IPS DF 6.9 (cell line): ENCODE data around the gene NOL4L.
A peak's percentile ranks its signal among the peaks of the same experiment; 100 is the strongest.

Experiments used
- DNase-seq: peaks from one replicate; pipeline ENCODE4 v3.0.0-alpha.2; 2013; ENCODE audit warnings: low read depth, low spot score
- H3K27ac ChIP-seq: one replicate; pipeline ENCODE4 v1.5.1; 2013; ENCODE audit warnings: low read length, control low read depth
- H3K27me3 ChIP-seq: 2 replicates; pipeline ENCODE4 v1.6.1; 2013; ENCODE audit warnings: mild to moderate bottlenecking, low read length; ENCODE audit not compliant: control insufficient read depth, insufficient read depth
- H3K36me3 ChIP-seq: 2 replicates; pipeline ENCODE4 v1.6.1; 2013; ENCODE audit warnings: low read length; ENCODE audit not compliant: control insufficient read depth, insufficient read depth
- H3K4me1 ChIP-seq: 2 replicates; pipeline ENCODE4 v1.6.1; 2013; ENCODE audit warnings: low read length; ENCODE audit not compliant: control insufficient read depth, insufficient read depth
- H3K4me3 ChIP-seq: 2 replicates; pipeline ENCODE4 v1.5.1; 2013; ENCODE audit warnings: mild to moderate bottlenecking, low read length
- H3K9me3 ChIP-seq: 2 replicates; pipeline ENCODE4 v1.6.1; 2013; ENCODE audit warnings: low read length, inconsistent platforms; ENCODE audit not compliant: control insufficient read depth, insufficient read depth
- WGBS: extraction: QIAGEN DNeasy Blood & Tissue Kit; methylation state at CpG from one replicate; pipeline ENCODE4 v1.1.7; 2013; ENCODE audit warnings: mixed read lengths, missing lambda C conversion rate; ENCODE audit not compliant: insufficient read length, insufficient coverage; 5-methylcytosine and 5-hydroxymethylcytosine counted together

The NOL4L gene

DNA sequence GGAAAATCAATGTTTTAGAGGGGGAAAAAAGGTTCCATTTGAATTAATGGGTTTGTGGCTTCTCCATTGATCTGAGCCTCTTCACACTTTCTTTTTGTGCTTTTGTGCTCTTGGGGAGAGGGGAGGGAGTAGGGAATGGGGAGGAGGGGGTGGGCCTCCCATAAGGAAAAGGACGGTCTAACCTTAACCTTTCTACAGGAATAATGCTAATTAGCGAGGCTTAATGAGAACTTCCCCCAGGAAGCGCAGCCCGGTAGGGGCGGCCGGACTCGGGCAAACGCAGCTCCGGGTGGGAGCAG lies 103.0 kb downstream of the NOL4L start:
- Histone ChIP-seq H3K27me3 (no peaks in the 10 kb centered on the region), H3K9me3 (no peaks in the 10 kb centered on the region), H3K4me1 (peaks cover 6% of the 10 kb centered on the region), H3K4me3 (peak overlapping the region; percentile 96; the same call in 1 of the 2 replicates), H3K36me3 (no peaks in the 10 kb centered on the region), H3K27ac (no peak overlapping the region)
- DNase-seq, result no peak
- no CpG with 5 or more reads among the region's 9 CpGs for WGBS

DNA sequence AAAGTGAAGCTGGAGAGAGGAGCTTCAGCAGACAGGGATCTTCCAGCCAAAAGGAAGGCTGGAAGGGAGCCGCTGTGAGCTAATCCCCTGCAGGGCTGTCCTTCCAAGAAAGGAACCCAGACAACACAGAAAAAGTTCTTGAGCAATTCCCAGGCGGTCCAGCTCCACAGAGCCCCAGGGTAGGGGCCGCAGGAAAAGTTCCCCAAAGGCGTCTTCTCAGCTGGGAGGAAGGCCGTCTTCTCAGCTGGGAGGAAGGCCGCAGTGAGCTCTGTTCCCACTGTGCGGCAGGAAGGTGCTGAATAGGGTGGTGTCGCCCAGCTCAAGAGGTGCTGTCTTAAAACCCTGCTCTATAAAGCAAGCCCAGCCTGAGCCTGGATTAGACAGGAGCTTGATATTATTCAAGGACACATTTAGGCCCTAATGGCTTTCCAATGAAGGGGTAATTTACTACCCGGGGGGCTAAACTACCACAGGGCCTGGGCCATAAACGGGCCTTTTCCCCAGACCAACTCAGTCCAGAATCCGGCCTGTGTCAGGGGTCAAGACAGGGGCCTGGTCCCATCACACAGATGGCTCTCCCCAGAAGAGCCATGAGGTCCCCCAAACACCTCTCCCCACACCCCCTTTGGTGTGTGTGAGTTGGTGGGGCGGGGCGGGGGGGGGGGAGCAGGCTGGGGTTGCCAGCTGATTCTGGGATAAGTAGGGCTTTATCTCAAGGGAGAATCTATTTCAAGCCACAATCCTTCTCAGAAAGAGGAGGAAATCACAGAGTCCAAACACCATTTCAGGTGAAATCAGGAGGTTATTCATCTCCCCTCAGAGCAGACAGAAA lies 103.6 kb downstream of the NOL4L start:
- H3K27ac ChIP-seq, result no peak overlapping the region
- WGBS, result no CpG with 5 or more reads among the region's 13 CpGs
- no peak for DNase-seq
- H3K27me3 ChIP-seq, result no peaks in the 10 kb centered on the region
- H3K4me3 ChIP-seq, result peak overlapping the region; percentile 96; the same call in 1 of the 2 replicates
- H3K9me3 ChIP-seq, result no peaks in the 10 kb centered on the region
- H3K4me1 ChIP-seq, result peaks cover 11% of the 10 kb centered on the region
- no peaks in the 10 kb centered on the region for H3K36me3 ChIP-seq

DNA sequence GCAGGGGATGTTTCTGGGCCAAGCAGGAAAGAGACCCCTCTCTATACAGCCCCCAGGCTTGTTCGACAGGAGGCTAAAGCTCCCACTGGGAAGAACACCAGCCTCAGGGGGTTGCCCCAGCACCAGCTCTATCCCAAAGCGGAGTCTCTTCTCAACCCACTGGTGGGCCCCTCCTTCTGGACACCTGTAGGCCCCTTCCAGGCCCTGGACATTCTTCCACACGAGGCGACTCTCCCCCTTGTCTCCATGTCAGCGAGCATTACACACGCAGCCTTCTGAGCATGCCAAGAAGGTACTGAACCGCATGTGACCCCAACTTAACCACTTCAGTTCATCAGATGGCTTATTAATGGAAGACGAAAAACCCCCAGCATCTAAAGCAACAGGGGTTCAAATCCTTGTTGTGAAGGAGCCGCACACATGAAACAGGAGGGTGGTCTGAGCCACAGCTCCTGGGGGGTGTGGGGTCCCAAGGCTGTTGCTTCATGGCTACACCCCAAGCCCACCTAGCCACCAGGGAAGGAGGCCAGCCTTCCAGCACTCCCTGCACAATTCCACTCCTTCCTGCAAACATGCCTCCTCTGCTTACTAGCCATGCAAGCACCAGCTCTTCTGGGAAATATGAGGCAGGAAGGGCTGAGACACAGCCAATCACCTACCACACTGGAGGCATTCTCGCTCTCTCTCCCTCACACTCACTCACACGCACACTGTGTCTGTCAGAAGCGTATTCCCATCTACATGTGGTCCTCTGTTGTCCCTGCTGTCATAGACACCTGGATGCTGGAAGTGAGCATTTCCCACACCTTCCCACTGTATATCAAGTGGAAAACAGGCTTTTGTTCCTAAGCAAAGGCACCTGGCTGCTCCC lies 104.5 kb downstream of the NOL4L start:
- Histone ChIP-seq H3K4me3 (no peak overlapping the region), H3K9me3 (no peaks in the 10 kb centered on the region), H3K36me3 (no peaks in the 10 kb centered on the region), H3K27me3 (no peaks in the 10 kb centered on the region), H3K4me1 (peaks cover 19% of the 10 kb centered on the region), H3K27ac (no peak overlapping the region)
- DNase-seq, result no peak
- WGBS, result no CpG with 5 or more reads among the region's 12 CpGs

DNA sequence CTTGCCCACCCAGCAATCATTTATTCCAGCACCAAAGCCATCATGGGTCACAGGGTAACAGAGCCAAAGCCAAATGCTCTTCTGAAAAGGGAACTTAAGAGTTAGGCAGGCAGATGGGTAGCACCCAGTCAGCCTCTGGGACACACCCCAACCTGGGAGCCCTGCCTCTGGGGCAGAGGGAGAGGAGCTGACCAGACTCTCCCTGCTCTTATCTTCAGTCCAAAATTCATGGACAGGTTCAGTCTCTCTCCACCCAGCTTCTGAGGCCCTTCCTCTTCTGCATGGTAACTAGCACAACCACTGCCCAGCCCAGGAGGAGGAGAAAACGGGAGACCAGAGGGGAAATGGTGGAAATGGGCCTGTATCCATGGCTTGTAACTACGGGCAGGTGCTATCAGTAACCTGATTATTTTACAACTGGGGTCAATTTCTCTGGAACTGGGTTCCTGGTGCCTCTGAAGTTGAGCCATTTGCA lies 105.4 kb downstream of the NOL4L start:
- Histone ChIP-seq H3K36me3 (no peaks in the 10 kb centered on the region), H3K4me1 (peaks cover 22% of the 10 kb centered on the region), H3K4me3 (no peak overlapping the region), H3K27ac (no peak overlapping the region), H3K9me3 (no peaks in the 10 kb centered on the region), H3K27me3 (no peaks in the 10 kb centered on the region)
- WGBS, result no CpG with 5 or more reads among the region's 2 CpGs
- DNase-seq, result no peak

DNA sequence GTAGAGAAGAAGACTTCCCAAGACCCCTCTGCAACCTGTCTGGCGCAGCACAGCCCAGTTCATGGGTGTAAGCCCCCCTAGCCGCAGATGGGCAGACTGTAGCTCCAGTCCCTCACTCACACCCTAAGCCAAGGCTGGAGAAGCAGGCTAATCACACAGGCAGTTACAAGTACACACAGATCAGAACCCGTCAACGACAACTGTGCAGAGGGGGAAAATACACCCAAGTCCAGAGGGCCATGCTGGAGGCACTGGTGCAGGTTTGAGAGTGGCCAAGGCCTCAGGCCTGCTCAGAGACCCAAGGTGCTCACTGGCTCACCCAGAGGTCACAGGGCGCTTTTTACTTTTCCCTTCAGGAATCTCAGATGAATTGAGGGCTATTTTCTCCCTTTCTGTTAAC lies 106.1 kb downstream of the NOL4L start:
- WGBS, result no CpG with 5 or more reads among the region's 5 CpGs
- peaks cover 25% of the 10 kb centered on the region for H3K4me1 ChIP-seq

DNA sequence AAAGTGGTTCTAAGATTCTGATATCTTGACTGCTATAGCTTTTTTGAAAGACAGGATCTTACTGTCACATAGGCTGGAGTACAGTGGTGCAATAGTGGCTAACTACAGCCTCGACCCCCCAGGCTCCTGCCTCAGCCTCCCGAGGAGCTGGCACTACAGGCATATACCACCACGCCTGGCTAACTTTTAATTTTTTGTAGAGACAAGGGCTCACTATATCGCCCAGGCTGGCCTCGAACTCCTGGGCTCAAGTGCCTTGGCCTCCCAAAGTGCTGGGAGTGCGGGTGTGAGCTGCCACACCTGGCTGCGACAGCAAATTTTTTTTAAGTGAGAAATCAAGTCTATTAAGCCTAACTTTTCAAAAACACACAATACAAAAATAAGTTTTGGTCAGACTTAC lies 106.6 kb downstream of the NOL4L start:
- peaks cover 4% of the 10 kb centered on the region for H3K36me3 ChIP-seq
- DNase-seq, result no peak
- no peaks in the 10 kb centered on the region for H3K27me3 ChIP-seq
- WGBS, result no CpG with 5 or more reads among the region's 7 CpGs
- no peak overlapping the region for H3K4me3 ChIP-seq
- no peaks in the 10 kb centered on the region for H3K9me3 ChIP-seq
- H3K4me1 ChIP-seq, result peaks cover 25% of the 10 kb centered on the region
- no peak overlapping the region for H3K27ac ChIP-seq

More for the DNA sequence above, 106.1 kb downstream of the NOL4L start:
- Histone ChIP-seq H3K9me3 (no peaks in the 10 kb centered on the region), H3K4me3 (no peak overlapping the region), H3K27ac (no peak overlapping the region), H3K36me3 (peaks cover 2% of the 10 kb centered on the region), H3K27me3 (no peaks in the 10 kb centered on the region)
- DNase-seq, result no peak

DNA sequence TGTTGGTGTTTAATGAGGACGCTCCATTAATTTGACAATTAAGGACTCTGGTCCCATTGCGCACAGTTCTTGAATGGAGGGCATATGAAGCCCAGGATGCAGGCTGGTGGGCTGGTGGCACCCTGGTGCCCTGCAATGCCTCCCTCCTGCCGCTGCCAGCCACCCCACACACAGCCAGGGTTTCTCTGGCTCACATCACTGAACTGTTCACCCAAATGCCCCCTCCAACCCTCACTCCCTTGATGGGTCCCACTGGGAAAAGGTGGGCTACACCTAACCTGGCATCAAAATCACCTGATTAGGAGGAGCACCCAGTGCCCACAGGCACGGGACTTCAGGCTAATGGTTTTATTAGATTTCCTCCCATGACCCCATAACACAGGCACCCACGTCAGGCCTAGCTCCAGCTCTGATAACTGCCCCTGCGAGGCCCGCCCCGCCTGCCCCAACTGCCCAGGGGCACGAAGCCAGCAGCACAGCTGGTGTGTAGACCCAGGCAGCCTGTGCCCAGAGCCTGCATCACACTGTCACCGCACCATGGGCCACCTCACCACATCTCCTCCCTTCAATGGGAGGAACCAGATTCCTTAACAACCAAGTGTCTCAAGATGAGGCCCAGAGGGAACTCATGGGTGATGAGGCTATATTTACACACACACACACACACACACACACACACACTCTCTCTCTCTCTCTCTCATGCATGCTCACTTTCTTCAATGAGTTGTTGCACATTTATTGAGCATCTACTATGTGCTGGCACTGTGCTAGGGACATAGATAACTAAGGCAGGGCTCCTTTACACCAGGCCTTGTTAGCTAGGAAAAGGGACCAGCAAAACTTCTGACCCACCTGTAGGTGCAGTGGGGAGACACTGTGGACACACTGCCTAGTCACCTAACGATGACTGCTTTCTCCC lies 107.3 kb downstream of the NOL4L start:
- WGBS, result no CpG with 5 or more reads among the region's 11 CpGs
- Histone ChIP-seq H3K36me3 (peaks cover 4% of the 10 kb centered on the region), H3K4me1 (peaks cover 25% of the 10 kb centered on the region)

DNA sequence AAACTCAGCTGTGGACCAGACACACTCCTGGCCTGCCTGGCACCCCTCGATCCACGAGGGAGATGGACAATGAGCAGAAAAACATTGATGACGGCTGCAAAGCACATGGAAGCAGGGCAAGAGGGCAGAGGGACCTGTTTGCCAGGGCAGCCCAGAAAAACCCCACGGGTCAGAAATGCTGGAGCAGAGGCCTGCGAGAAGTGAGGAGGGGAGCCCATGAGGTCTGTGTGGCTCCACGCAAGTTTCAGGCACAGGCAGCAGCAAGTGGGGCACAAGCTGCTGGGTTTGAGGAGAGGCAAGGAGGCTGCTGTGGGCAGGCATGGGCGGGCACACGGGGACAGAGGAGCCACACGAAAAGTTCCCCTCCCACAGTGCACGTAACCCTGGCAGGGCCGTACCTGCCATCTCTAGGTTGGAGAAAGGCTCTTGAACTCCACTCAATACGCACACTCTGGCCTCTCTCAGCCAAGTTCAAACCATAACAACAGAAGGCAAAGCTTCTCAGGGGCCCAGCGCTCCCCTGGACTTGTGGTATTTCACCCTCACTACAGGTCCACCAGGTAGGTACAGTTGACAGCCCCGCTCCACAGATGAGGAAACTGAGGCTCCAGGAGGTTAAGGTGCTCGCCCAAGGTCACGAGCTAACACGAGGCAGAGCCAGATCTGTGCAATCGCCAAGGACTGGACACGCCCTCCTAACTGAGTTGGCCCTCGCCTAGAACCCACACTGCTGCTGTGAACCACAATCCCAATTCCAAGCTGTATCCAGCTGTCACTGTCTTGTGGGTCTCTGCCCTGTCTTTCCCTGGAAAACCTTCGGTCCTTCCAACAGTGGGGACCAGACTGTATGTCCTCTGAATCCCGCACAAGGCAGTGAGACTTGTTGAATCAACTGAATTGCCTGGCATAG lies 108.2 kb downstream of the NOL4L start:
- H3K27me3 ChIP-seq, result no peaks in the 10 kb centered on the region
- H3K4me3 ChIP-seq, result no peak overlapping the region
- no peak overlapping the region for H3K27ac ChIP-seq
- no peak for DNase-seq
- WGBS, result no CpG with 5 or more reads among the region's 22 CpGs
- H3K4me1 ChIP-seq, result peaks cover 25% of the 10 kb centered on the region
- no peaks in the 10 kb centered on the region for H3K9me3 ChIP-seq
- peaks cover 4% of the 10 kb centered on the region for H3K36me3 ChIP-seq

More for the DNA sequence above, 107.3 kb downstream of the NOL4L start:
- Histone ChIP-seq H3K27me3 (no peaks in the 10 kb centered on the region), H3K9me3 (no peaks in the 10 kb centered on the region), H3K27ac (no peak overlapping the region), H3K4me3 (no peak overlapping the region)
- no peak for DNase-seq

DNA sequence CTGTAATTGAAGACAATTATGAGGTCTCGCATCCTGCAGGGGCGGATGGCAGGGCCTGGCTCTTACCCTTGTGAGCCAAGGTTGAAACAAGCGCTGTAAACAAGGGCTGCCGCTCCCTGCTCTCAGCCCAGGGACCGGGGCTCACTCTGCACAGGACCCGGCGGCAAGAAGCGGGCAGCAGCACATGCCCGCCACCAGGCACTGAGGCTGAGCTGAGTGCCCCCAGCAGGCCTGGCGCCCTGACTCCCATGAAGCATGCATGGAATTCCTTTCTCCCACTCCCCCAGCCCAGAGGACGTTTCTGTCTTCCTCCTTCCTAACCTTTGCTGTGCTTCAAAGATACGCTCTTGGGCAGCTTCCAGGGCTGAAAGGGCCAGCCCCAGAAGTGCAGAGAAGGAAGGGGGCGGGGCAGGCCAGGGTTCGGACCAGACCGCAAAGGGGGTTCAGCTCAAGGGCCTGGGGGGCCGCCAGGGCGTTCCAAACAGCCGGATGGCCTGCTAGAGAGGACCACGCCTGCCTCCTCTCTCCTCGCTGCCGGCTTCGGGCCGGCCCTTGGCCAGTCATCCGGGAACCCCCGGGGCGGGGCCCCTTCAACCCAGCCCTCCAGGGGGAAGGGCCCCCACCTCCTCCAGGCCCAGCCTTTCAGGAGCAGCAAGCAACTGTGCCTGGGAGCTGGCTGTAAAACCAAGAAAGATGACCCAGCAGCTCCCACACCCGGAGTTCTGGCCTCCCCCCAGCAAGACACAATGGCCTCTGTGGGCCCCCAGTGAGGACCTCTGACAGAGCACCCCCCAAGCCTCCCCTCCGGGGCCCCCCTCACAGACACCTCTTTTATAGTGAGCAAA lies 109.9 kb downstream of the NOL4L start:
- no peaks in the 10 kb centered on the region for H3K9me3 ChIP-seq
- no peaks in the 10 kb centered on the region for H3K27me3 ChIP-seq
- no peak for DNase-seq
- peaks cover 23% of the 10 kb centered on the region for H3K4me1 ChIP-seq
- WGBS, result no CpG with 5 or more reads among the region's 28 CpGs
- H3K4me3 ChIP-seq, result no peak overlapping the region
- H3K36me3 ChIP-seq, result peaks cover 4% of the 10 kb centered on the region
- no peak overlapping the region for H3K27ac ChIP-seq
